ENCODE measurements around the gene PSORS1C2.
A peak's percentile ranks its signal among the peaks of the same experiment; 100 is the strongest.
"Not testable (repeated sequence)": the region's sequence is repeated elsewhere in the genome, so short reads cannot be mapped to it uniquely, and the experiment has no call there.

Gene PSORS1C2
- 0 reads per million in 3 donors for total RNA-seq

GRCh38 chr6:31138982-31139381, at the start of gene PSORS1C2:
Gene PSORS1C2 (minus strand): TSS chr6:31139066. CDS start chr6:31139026, 40 bp downstream.
- Histone ChIP-seq H3K36me3 (ENCODE audit: control insufficient read depth, insufficient read depth, low read length) (peaks cover 5% of the 10 kb centered on the region), H3K9me3 (ENCODE audit: control insufficient read depth, low read length) (no peaks in the 10 kb centered on the region), H3K4me3 (ENCODE audit: insufficient read depth, low read depth, low read length, poor library complexity, severe bottlenecking) (no peak within 1 kb of the TSS), H3K4me1 (ENCODE audit: control insufficient read depth, insufficient read depth, low read length, poor library complexity, severe bottlenecking) (peaks cover 5% of the 10 kb centered on the region), H3K27me3 (replicated peaks; ENCODE audit: control insufficient read depth, insufficient read depth, low read length, poor library complexity, severe bottlenecking) (no peaks in the 10 kb centered on the region), H3K27ac (ENCODE audit: insufficient read depth, low read length, poor library complexity, severe bottlenecking) (no peak within 1 kb of the TSS)
- no peak for DNase-seq

- Histone ChIP-seq H3K4me3 (ENCODE audit: insufficient read depth, low read depth, low read length, poor library complexity, severe bottlenecking) (no peak overlapping the region), H3K27me3 (replicated peaks; ENCODE audit: control insufficient read depth, insufficient read depth, low read length, poor library complexity, severe bottlenecking) (no peaks in the 10 kb centered on the region), H3K27ac (ENCODE audit: insufficient read depth, low read length, poor library complexity, severe bottlenecking) (no peak overlapping the region), H3K4me1 (ENCODE audit: control insufficient read depth, insufficient read depth, low read length, poor library complexity, severe bottlenecking) (no peaks in the 10 kb centered on the region), H3K36me3 (ENCODE audit: control insufficient read depth, insufficient read depth, low read length) (no peaks in the 10 kb centered on the region), H3K9me3 (ENCODE audit: control insufficient read depth, low read length) (no peaks in the 10 kb centered on the region)
- DNase-seq = no peak
These were observed 48.9 kb upstream of the PSORS1C2 start for GRCh38 chr6:31187780-31188194.

- Histone ChIP-seq H3K27ac (ENCODE audit: insufficient read depth, low read length, poor library complexity, severe bottlenecking) (no peak overlapping the region), H3K4me1 (ENCODE audit: control insufficient read depth, insufficient read depth, low read length, poor library complexity, severe bottlenecking) (no peaks in the 10 kb centered on the region), H3K27me3 (replicated peaks; ENCODE audit: control insufficient read depth, insufficient read depth, low read length, poor library complexity, severe bottlenecking) (no peaks in the 10 kb centered on the region), H3K4me3 (ENCODE audit: insufficient read depth, low read depth, low read length, poor library complexity, severe bottlenecking) (no peak overlapping the region), H3K9me3 (ENCODE audit: control insufficient read depth, low read length) (no peaks in the 10 kb centered on the region), H3K36me3 (ENCODE audit: control insufficient read depth, insufficient read depth, low read length) (no peaks in the 10 kb centered on the region)
- no peak for DNase-seq
These were observed 47.3 kb upstream of the PSORS1C2 start for GRCh38 chr6:31186052-31186734.

DNA sequence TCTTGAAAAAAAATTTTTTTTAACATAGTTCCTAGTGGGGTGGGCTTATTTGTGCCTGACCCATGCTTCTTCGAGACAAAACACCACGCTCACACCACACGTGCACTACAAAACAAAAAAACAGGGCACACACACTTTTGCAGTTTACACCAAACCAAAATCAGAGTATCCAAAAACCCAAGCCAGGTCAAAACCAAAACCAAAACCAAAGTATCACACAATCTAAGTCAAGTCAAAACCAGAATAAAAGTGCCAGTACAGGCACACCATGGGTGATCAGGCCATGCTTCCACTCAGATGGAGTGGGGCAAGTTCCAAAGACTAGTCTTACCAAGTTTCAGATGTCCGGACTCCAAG, 46.8 kb upstream of the PSORS1C2 start:
- H3K27ac ChIP-seq (ENCODE audit: insufficient read depth, low read length, poor library complexity, severe bottlenecking); H3K4me3 ChIP-seq (ENCODE audit: insufficient read depth, low read depth, low read length, poor library complexity, severe bottlenecking); H3K27me3 ChIP-seq (replicated peaks; ENCODE audit: control insufficient read depth, insufficient read depth, low read length, poor library complexity, severe bottlenecking); H3K36me3 ChIP-seq (ENCODE audit: control insufficient read depth, insufficient read depth, low read length); H3K9me3 ChIP-seq (ENCODE audit: control insufficient read depth, low read length); H3K4me1 ChIP-seq (ENCODE audit: control insufficient read depth, insufficient read depth, low read length, poor library complexity, severe bottlenecking); DNase-seq: not testable (repeated sequence)

- H3K9me3 ChIP-seq (ENCODE audit: control insufficient read depth, low read length); H3K36me3 ChIP-seq (ENCODE audit: control insufficient read depth, insufficient read depth, low read length); H3K4me3 ChIP-seq (ENCODE audit: insufficient read depth, low read depth, low read length, poor library complexity, severe bottlenecking); H3K4me1 ChIP-seq (ENCODE audit: control insufficient read depth, insufficient read depth, low read length, poor library complexity, severe bottlenecking); DNase-seq; H3K27ac ChIP-seq (ENCODE audit: insufficient read depth, low read length, poor library complexity, severe bottlenecking); H3K27me3 ChIP-seq (replicated peaks; ENCODE audit: control insufficient read depth, insufficient read depth, low read length, poor library complexity, severe bottlenecking): not testable (repeated sequence)
These were observed 45.0 kb upstream of the PSORS1C2 start for GRCh38 chr6:31183859-31184258.

DNA sequence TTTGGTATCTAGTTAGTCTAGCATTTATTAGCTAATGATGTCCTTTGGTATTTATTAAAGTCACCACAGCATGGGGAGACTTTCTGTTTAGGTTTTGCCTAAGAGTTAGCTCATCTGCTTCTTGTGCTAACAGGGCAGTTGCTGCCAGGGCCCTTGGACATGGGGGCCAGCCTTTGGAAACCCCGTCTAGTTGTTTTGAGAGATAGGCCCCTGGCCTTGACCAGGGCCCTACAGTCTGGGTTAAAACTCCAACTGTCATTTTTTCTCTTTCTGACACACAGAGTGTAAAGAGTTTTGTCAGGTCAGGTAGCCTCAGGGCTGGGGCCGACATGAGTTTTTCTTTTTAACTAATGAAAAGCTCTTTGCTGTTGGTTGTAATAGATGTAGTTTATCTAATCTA, 44.4 kb upstream of the PSORS1C2 start:
- H3K4me1 ChIP-seq (ENCODE audit: control insufficient read depth, insufficient read depth, low read length, poor library complexity, severe bottlenecking); H3K9me3 ChIP-seq (ENCODE audit: control insufficient read depth, low read length); H3K27ac ChIP-seq (ENCODE audit: insufficient read depth, low read length, poor library complexity, severe bottlenecking); H3K36me3 ChIP-seq (ENCODE audit: control insufficient read depth, insufficient read depth, low read length); H3K4me3 ChIP-seq (ENCODE audit: insufficient read depth, low read depth, low read length, poor library complexity, severe bottlenecking); H3K27me3 ChIP-seq (replicated peaks; ENCODE audit: control insufficient read depth, insufficient read depth, low read length, poor library complexity, severe bottlenecking); DNase-seq: not testable (repeated sequence)

GRCh38 chr6:31180500-31180899, 41.6 kb upstream of the PSORS1C2 start:
- Histone ChIP-seq H3K4me1 (ENCODE audit: control insufficient read depth, insufficient read depth, low read length, poor library complexity, severe bottlenecking) (peaks cover 8% of the 10 kb centered on the region), H3K27me3 (replicated peaks; ENCODE audit: control insufficient read depth, insufficient read depth, low read length, poor library complexity, severe bottlenecking) (no peaks in the 10 kb centered on the region), H3K27ac (ENCODE audit: insufficient read depth, low read length, poor library complexity, severe bottlenecking) (no peak overlapping the region), H3K4me3 (ENCODE audit: insufficient read depth, low read depth, low read length, poor library complexity, severe bottlenecking) (peak overlapping the region; percentile 44), H3K9me3 (ENCODE audit: control insufficient read depth, low read length) (no peaks in the 10 kb centered on the region), H3K36me3 (ENCODE audit: control insufficient read depth, insufficient read depth, low read length) (no peaks in the 10 kb centered on the region)
- peak in 2 of 3 donors; percentile 24 to 69 for DNase-seq

DNA sequence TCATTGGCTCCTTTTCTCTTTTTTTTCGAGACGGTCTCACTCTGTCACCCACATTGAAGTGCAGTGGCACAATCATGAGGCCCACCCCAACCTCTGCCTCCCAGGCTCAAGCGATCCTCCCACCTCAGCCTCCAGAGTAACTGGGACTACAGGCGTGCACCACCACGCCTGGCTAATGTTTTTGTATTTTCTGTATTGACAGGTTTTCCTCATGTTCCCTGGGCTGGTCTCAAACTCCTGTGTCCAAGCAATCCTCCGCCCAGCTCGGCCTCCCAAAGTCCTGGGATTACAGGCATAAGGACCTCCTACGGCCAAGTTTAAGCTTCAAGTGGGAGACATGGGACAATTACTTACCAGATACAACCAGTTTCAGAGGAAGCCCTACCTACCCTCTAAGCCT, 41.0 kb upstream of the PSORS1C2 start:
- Histone ChIP-seq H3K27ac (ENCODE audit: insufficient read depth, low read length, poor library complexity, severe bottlenecking) (no peak overlapping the region), H3K36me3 (ENCODE audit: control insufficient read depth, insufficient read depth, low read length) (no peaks in the 10 kb centered on the region), H3K4me3 (ENCODE audit: insufficient read depth, low read depth, low read length, poor library complexity, severe bottlenecking) (peak overlapping the region; percentile 44), H3K4me1 (ENCODE audit: control insufficient read depth, insufficient read depth, low read length, poor library complexity, severe bottlenecking) (peaks cover 8% of the 10 kb centered on the region), H3K9me3 (ENCODE audit: control insufficient read depth, low read length) (no peaks in the 10 kb centered on the region), H3K27me3 (replicated peaks; ENCODE audit: control insufficient read depth, insufficient read depth, low read length, poor library complexity, severe bottlenecking) (no peaks in the 10 kb centered on the region)
- no peak for DNase-seq

- no peak overlapping the region for H3K4me3 ChIP-seq (ENCODE audit: insufficient read depth, low read depth, low read length, poor library complexity, severe bottlenecking)
- no peaks in the 10 kb centered on the region for H3K27me3 ChIP-seq (replicated peaks; ENCODE audit: control insufficient read depth, insufficient read depth, low read length, poor library complexity, severe bottlenecking)
- no peak overlapping the region for H3K27ac ChIP-seq (ENCODE audit: insufficient read depth, low read length, poor library complexity, severe bottlenecking)
- DNase-seq = no peak
- peaks cover 8% of the 10 kb centered on the region for H3K4me1 ChIP-seq (ENCODE audit: control insufficient read depth, insufficient read depth, low read length, poor library complexity, severe bottlenecking)
- no peaks in the 10 kb centered on the region for H3K9me3 ChIP-seq (ENCODE audit: control insufficient read depth, low read length)
- no peaks in the 10 kb centered on the region for H3K36me3 ChIP-seq (ENCODE audit: control insufficient read depth, insufficient read depth, low read length)
These were observed 40.1 kb upstream of the PSORS1C2 start for GRCh38 chr6:31179042-31179386.

DNA sequence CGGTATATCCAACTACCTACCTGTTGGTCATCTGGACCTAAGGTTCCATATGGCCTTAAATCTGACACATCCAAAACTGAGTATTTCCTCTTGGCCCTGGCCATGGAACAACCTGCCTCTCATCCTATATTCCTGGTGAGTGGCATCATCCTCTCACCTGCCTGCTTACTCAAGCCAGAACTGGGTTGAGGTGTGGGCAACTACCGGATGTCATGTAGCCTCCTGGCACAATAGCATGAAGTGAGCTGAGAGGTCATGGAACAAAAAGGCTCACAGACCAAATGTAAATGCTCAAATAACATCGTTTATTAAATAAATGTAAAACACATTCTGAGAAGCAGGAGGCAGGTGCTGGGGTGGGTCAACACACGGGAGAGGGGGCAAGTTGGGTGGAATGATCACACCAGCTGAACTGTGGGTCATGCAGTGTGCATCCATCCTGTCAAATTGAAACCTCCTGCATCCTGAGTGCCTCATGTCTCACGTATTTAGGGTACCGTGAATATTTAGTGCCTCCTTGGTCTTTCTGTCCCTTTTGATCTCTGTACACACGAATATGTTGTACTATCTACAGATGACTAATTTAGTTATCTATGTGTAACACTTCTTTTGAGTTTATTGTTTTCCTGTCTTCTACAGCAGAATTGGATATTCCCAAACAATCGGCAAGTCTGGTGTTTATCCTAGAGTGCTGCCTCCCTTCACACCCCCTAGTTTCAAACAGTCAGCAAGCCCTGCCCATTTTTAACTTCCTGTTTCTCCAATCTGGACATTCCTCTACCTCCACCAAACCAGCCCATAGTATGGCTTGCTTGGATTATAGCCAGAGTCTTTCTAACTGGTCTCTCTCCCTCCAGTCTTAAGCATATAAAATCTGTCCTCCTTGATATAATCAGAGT, 39.5 kb upstream of the PSORS1C2 start:
- Histone ChIP-seq H3K4me1 (ENCODE audit: control insufficient read depth, insufficient read depth, low read length, poor library complexity, severe bottlenecking) (peaks cover 8% of the 10 kb centered on the region), H3K27me3 (replicated peaks; ENCODE audit: control insufficient read depth, insufficient read depth, low read length, poor library complexity, severe bottlenecking) (no peaks in the 10 kb centered on the region), H3K27ac (ENCODE audit: insufficient read depth, low read length, poor library complexity, severe bottlenecking) (no peak overlapping the region), H3K9me3 (ENCODE audit: control insufficient read depth, low read length) (no peaks in the 10 kb centered on the region), H3K4me3 (ENCODE audit: insufficient read depth, low read depth, low read length, poor library complexity, severe bottlenecking) (no peak overlapping the region), H3K36me3 (ENCODE audit: control insufficient read depth, insufficient read depth, low read length) (no peaks in the 10 kb centered on the region)
- no peak for DNase-seq

Data from effector memory CD4-positive, alpha-beta T cell (primary cell).